ENCODE results near the gene TLR4.

Gene TLR4

DNA sequence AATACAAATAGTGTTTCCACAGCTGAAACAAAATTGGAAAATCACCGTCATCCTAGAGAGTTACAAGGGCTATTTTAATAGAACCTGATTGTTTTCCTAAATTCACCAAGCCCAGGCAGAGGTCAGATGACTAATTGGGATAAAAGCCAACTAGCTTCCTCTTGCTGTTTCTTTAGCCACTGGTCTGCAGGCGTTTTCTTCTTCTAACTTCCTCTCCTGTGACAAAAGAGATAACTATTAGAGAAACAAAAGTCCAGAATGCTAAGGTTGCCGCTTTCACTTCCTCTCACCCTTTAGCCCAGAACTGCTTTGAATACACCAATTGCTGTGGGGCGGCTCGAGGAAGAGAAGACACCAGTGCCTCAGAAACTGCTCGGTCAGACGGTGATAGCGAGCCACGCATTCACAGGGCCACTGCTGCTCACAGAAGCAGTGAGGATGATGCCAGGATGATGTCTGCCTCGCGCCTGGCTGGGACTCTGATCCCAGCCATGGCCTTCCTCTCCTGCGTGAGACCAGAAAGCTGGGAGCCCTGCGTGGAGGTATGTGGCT is at the start of gene TLR4:
Gene TLR4, plus strand, starts transcription at position 380 of the 552 bp plus-strand sequence. Its CDS starts 70 bp downstream, at position 450.
- no peak for DNase-seq

DNA sequence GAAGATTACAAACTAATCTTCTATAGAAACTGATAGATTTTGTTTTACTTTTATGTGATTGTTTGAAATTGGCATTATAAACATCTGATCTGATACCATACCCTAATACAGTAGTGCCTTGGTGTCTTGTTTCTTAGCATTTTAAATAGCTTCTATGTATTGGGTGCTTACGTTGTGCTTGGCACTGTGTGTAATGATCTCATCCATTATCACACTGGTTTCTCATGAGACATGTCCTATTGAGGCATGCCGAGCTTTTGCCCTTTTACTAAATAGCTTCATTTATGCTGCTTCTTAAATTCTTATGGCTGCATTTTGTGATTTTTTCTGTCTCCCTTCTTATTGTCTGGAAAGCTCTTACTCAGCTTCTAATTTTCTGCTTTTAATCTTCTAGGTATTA is 48.2 kb upstream of the TLR4 start:
- no peak for DNase-seq

DNA sequence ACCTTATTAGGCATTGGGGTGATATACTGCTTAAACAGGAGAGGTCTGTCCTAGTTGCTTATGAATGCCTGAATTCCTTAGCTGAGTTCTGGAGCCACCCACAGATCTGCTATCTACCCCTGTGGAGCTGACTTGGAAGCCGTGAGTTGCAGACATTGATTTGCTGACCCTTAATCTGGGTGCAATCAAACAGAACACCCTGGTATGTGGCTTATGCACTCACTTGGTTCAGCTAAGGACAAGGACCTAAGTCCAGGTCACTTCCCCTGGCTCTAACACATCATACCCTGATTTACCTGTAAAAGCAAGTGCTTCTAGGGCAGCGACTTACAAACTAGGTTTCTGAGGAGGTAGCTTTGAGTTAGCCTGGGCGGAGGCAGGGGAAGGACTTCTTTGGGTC is 41.6 kb upstream of the TLR4 start:
- DNase-seq = no peak

DNA sequence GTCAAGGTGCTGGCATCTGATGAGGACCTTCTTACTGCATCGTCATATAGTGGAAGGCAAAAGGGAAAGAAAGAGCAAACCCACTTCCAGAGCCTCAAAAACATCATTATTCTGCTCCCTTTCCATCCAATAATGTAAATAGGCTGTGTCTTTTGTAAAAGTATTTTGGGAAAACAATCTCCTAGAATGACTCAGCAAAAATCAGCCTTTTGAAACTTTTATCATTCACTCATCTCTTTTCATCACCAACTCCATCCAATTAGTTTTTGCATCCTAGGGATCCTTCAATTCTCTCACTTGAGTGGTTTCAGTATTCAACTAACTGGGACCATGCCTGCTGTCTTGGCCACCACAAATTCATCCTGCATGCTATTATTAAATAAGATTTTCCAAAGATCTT is 39.8 kb upstream of the TLR4 start:
- no peak for DNase-seq

DNA sequence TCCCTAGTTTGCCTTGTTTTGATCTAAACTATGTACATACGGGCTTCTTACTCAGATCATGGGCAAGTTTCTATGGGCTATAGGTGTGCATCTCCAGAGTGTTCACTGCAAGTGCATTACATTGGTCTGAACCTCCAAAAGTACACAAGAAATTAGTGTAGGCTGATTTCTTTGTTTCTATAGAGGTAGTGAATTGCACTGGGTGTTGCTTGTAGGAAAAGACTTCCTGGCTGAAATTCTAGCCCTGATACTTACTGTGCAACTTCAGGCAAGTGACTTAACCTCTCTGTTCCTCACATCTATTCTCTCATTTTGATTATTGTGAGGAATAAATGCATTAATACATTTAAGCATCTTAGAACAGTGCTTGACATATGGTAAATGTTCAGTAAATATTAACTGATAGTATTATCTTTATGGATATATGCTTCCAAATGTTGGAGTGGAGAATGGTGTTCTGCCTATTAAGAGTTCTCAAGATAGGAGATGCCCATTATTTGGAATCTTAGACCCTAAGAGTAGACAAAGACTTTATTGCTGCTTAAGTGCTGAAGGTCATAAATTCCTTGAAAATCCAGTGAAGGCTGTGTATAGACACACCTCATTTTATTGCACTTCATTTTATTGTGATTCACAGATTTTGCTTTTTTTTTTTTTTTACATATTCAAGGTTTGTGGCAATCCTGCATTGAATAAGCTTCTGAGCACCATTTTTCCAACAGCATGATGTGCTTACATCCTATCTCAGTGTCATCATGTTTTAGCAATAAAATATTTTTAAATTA is 38.4 kb upstream of the TLR4 start:
- DNase-seq = no peak

DNA sequence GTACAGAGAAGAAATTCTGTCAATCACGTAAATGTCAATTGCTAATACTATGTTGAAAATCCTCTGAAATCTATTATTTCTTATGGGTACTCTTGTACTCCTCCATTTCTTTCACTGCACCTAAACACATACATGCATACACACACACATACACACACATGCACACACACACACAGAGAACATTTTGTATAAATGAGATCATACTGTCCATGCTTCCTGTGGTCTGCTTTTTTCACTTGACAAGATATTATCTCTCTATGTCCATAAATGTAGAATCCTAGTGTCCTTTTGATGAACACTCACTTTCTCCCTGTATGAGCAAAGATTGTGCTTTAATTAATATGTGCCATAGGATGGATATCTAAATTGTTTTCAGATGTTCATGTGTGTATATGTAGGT is 32.7 kb upstream of the TLR4 start:
- DNase-seq = no peak

DNA sequence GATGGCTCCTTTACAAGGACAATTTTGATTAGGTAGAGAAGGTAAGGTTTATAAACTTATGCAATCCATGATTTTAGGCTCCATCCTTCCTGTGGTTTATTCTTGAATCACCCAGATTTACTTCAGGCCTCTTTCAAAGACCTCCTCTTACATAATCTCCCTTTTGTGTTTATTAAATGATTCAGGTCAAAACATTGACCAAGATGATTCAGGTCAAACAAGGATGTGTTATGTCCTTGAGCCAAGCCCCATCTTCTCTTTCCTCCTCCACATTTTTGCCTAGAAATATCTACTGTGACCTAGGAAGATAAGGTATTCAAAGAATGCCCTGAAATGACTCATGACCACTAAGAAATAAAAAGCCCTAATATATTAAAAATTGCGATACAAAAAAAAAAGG is 31.8 kb upstream of the TLR4 start:
- DNase-seq = no peak

DNA sequence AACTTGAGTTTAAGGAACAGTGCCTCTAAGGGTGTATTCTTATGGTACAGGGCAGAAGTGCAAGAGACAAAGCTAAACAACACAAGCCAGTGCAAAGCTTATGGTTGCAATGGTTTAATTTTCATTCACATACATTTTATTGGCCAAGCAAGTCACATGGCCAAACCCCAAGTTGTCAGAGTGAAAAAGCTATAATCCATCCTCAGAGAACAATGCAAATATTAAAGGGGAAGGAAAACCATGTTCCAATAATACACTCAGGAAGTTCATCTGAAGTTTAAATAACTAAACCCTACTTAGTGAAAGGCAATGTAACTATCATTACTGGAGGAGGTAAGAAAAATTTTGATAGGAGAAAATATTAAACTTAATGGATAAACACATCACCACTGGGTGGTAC is 26.6 kb upstream of the TLR4 start:
- no peak for DNase-seq

DNA sequence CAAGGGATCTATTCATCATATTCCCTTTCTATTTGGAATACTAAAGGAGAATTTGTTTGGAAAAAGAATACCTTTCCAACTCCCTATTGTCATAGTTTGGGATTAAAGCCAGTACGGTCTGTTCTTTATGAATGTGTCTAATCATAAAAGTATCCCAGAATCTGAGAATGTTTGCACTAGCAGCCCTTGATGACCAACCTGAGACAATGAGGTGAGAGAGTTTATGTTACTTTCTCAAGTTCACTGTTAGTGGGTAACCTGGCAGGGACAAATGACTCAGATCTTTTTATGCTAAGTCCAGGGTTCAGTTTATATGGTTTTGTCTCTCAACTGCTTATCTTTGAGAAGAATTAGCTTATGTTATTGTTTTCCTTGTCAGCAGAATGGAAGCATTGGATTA is 25.3 kb upstream of the TLR4 start:
- DNase-seq = no peak

DNA sequence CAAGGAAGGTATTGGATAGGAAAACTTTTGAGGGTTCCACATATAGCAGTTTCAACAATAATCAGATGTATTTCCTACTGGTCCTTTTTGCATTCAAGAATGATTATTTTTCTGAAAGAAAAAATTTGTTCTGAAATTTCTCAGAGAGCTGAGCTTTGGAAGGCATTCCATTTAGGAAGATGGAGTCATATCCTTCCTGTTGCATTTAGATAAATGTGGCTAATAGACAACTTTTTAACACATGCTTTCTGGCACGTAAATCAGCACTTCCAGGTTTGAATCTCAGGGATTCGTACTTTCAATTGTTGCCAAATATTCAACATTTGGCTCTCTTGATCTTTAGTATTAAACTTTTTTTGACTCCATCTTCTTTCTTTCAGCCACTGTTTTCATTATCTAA is 24.8 kb upstream of the TLR4 start:
- DNase-seq = no peak

DNA sequence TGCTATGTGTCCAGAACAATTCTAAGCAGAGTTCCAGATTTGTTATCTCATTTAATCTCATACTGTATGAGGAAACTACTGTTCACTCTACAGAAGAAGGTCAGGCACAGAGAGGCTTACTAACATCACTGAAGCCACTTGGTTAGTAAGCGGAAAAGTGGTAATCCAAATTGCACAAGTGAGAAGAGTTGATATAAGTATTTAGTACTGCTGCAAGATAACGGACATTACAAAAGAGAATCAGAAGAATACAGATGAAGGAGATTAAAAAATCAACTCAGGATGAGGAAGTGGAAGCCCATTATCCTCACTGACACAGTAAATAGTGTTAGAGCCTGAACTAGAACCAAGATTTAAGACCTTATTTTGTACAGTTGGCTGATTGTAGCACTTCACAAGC is 22.3 kb upstream of the TLR4 start:
- DNase-seq = no peak

DNA sequence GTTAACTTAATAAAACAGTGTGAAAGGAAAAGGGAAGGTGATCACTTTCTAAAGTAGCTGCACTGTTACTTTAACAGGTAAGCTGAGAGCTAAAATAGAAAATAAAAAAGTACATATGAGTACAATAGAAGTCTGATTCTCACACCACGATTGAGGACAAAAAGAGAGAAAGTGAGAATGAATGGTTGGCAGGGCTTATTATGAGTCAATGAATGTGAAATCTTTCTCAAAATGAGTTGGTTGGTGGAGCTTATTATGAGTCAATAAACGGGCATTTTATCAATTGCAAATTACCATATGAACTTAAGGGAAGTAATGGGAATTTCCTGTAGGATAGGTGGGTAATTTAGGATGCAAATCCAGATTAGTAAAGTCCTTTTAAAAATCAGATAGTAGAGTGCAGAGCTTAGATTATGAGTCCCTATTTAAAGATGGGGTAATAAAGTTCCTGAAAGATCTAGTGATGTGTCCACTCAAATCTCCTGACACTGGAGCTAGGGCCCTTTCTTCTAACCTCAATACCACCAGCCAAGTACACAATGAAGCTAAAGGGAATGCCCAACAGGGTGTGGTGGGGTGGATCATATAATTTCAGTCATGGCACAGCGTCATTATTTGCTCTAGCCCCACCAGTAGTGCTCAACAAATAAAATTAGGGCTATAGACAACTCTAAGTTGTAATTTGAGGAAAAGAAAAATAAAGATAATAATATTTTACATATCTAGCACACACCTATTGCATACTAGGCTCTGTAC is 21.1 kb upstream of the TLR4 start:
- DNase-seq = peak; percentile 55

DNA sequence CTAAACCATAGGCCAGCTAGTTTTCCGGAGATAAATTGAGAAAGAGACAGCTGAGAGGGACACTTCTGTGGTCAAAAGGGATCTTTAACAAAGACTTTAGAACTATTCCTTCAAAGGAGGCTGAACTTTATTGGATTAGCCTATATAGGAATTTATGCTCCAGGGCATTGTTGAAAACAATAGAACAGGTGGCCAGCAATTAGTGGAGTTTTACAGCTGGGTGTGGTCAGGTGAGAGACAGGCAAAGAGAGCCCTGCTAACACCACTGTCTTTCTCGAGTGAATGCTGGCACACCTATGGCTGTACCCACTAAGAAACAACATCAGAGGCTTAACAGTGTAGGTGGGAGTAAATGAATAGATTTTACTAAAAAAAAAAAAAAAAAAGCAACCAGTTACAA is 16.7 kb upstream of the TLR4 start:
- DNase-seq = peak; percentile 46

DNA sequence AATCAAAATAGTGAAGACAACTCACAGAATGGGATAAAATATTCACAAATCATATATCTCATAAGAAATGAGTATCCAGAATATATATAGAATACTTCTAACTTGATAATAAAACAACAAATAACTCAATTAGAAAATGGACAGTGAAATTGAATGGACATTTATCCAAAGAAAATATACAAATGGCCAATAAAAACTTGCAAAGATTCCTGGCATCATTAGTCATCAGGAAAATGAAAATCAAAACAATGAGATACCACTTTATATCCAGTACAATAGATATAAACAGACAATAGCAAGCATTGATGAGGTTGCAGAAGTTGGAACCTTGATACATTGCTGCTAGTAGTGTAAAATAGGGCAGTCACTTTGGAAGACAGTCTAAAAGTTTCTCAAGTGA is 12.8 kb upstream of the TLR4 start:
- DNase-seq = no peak

DNA sequence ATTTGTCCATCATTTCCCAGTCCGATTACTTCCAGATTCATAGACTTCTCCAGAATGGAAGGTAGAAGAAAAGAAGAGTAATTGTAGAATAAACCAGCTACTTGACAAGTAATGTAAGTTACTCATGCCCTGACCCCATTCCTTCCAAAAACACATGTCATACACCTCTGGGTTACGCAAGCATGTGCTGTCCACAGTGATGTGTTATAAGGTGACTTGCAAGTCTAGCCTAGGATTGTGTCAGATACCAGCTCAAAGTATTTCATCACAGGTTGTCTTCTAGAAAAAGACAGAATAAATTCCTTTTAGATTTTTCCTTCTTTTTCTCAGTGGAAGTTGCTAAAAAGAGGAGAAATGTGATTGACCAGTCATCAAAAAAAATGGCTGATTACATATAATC is 8.0 kb upstream of the TLR4 start:
- no peak for DNase-seq

DNA sequence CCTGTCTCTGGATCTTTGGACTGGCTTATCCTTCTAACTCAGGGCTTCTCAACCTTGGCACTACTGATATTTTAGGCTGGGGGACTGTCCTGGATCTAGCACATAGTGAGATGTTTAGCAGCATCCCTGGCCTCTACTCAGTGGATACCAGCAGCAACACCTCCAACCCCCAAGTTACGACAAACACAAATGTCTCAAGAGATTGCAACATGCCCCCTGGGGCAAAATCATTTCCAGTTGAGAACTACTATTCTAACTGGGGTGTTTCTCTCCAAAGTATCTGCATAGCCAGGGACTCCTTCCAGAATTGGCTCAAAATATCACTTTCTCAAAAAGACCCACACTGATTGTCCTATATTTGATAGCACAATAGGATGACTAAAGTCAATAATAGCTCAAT is 7.2 kb upstream of the TLR4 start:
- DNase-seq = no peak

DNA sequence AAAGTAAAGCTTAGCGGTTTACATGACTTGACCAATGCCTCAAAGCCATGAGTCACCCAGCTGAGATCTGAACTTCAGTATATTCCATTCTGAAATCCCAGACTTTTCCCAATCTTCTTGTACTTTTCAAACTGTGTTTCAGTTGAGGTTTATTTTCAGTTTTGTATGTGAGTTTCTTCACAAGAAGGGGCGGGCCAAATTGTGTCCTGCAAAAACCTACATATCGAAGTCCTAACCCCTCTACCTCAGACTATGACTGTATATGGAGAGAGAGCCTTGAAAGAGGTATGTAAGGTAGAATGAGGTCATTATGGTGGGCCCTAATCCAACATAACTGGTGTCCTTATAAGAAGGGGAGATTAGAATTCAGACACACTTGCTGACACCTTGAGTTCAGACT is 666 bp upstream of the TLR4 start:
- no peak for DNase-seq

DNA sequence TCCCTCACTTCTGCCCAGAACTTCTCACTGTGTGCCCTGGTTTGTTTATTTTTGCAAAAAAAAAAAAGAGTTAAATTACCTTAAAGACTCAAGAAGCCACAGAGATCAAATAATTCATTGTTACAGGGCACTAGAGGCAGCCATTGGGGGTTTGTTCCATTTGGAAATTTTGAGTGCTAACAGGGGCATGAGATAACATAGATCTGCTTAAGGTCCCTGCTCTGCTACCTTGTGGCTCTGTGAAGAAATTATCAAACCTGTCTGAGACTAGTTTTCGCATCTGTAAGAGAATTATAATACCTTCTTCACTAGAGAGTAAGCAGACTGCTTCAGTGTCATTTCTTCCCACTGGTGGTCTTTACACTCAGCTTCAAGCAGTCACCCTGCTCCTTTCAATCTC is 394 bp downstream of the TLR4 start:
- DNase-seq = no peak

DNA sequence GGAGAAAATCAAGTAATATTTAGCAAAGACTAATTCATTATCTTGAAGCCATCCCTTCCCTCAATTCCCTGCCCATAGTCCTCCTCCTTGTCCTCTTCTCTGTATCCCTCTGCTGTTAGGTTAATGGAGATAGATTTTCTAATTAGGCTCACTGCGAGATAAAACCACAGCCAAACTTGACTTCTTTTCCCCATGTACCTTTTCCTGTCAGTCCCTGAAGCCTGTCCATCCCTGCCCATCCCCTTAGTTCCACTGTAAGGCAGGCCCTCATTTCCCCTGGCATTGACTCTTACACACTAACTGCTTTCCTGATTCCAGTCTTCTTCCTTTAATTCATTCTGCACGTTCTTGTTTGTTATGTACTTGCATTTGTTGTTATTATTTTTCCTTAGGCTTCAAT is 1.2 kb downstream of the TLR4 start:
- DNase-seq = no peak

DNA sequence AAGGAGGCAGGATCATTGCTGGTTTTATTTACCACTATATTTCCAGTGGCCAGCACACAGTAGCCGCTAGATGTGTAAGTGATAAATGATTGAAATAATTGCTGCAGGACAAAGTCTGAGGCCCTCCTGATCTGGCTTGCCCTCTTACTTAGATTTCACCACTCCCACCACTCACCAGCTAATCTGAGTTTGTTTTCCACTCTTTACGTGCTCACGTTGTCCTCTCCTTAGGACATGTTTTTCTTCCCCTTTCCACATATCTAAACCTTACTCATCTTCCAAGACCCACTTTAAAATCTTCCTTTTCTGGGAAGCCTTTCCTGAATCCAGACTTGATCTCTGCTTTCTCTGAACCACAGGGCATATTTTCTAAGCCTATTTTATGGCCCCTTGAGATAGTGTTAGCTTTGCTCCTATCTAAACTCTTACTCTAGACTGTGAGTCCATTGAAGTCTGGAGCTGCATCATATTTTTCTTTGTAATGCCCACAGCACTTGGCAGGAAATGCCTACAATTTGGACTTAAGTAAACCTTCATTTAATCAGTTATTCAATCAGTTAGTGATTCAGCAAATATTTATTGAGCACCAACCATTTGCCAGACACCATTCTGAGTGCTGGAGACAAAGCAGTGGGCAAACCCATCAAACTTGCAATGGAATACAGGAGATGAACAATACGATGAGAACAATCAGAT is 2.4 kb downstream of the TLR4 start:
- peak; percentile 99 for DNase-seq

DNA sequence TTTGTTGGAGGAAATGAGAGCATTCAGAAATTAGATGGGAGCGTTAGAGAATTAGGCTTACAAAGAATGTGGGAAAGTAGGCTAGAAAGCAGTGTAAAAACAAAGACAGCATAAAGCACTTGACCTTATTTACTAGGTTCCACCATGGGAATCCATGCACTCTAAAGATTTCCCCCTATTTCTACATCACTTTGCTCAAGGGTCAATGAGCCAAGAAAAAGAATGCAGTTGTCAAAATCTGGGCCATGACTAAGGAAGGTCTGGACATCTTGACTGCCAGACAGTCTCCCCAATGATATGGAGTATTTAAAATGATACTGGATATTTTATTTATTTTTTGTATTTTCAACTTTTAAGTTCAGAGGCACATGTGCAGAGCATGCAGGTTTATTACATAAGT is 3.4 kb downstream of the TLR4 start:
- DNase-seq = no peak

DNA sequence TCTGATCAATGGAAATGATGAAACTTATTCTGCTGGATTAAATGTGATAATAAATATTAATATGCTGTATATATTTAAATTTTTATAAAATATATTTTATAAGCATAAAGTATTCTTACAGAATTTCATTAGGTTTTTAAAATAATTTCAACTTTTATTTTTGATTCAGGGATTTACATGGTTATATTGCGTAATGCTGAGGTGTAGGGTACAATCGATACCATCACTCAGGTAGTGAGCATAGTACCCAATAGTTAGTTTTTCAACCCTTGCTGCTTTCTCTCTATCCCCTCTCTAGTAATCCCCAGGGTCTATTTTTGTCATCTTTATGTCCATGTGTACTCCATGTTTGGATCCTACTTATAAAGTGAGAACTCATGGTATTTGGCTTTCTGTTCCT is 5.7 kb downstream of the TLR4 start:
- DNase-seq = no peak

DNA sequence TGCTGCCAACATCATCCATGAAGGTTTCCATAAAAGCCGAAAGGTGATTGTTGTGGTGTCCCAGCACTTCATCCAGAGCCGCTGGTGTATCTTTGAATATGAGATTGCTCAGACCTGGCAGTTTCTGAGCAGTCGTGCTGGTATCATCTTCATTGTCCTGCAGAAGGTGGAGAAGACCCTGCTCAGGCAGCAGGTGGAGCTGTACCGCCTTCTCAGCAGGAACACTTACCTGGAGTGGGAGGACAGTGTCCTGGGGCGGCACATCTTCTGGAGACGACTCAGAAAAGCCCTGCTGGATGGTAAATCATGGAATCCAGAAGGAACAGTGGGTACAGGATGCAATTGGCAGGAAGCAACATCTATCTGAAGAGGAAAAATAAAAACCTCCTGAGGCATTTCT is 10.1 kb downstream of the TLR4 start:
- DNase-seq = no peak

Data from NCI-H748 treated with DMSO at 0.1 percent for 48 hours (cell line).